ENCODE results near the gene KIF19. TPM values are rescaled to one million over a fixed set of nuclear protein-coding genes. Genes with fewer than 3 reads are reported as not detected.

KIF19 gene
- total RNA-seq, 4 donors from 2014 or later: 0.41 to 1.8 (median 0.62) TPM; not detected in 1

- in situ Hi-C loops (cut with MboI; ENCODE audit: low sequenced_read_pairs in 4 of 4) (no loop called here), intact Hi-C loops (cut with DNase I; ENCODE audit: low total_unique reads) (no loop called here)
- TF ChIP-seq CTCF (IDR thresholded peaks at IDR 0.05 in 4 of 5, conservative IDR thresholded peaks at IDR 0.05 in 1 of 5) (no peak), POLR2A (IDR thresholded peaks at IDR 0.05) (no peak)
- H3K36me3 ChIP-seq: no peaks in the 10 kb centered on the region
- H3K4me1 ChIP-seq: no peaks in the 10 kb centered on the region
- H3K27me3 ChIP-seq: peaks cover 0 to 11% (median 0%) of the 10 kb centered on the region in 3 donors
- H3K27ac ChIP-seq: no peak overlapping the region
- DNase-seq (no peak), ATAC-seq (no peak)
- no peak overlapping the region for H3K4me3 ChIP-seq
- H3K9me3 ChIP-seq: no peaks in the 10 kb centered on the region
Measured at GRCh38 chr17:74336307-74336706, 10.3 kb downstream of the KIF19 start.

- intact Hi-C loops (cut with DNase I; ENCODE audit: low total_unique reads): no loop called here
- H3K4me1 ChIP-seq: no peaks in the 10 kb centered on the region
- no peaks in the 10 kb centered on the region for H3K36me3 ChIP-seq
- peaks cover 0 to 11% (median 0%) of the 10 kb centered on the region in 3 donors for H3K27me3 ChIP-seq
- TF ChIP-seq POLR2A (IDR thresholded peaks at IDR 0.05): no peak
- no peak for TF ChIP-seq CTCF (IDR thresholded peaks at IDR 0.05 in 4 of 5, conservative IDR thresholded peaks at IDR 0.05 in 1 of 5)
- no peak overlapping the region for H3K4me3 ChIP-seq
- in situ Hi-C loops (cut with MboI; ENCODE audit: low sequenced_read_pairs in 4 of 4): no loop called here
- H3K27ac ChIP-seq: no peak overlapping the region
- ATAC-seq (no peak), DNase-seq (no peak)
- H3K9me3 ChIP-seq: no peaks in the 10 kb centered on the region
Measured at GRCh38 chr17:74337834-74338500, 11.9 kb downstream of the KIF19 start.

GRCh38 chr17:74339537-74340195, 13.6 kb downstream of the KIF19 start:
- Histone ChIP-seq H3K4me1 (no peaks in the 10 kb centered on the region), H3K27ac (no peak overlapping the region), H3K9me3 (no peaks in the 10 kb centered on the region), H3K27me3 (peaks cover 0 to 8% (median 0%) of the 10 kb centered on the region in 3 donors), H3K36me3 (no peaks in the 10 kb centered on the region), H3K4me3 (no peak overlapping the region)
- no peak for ATAC-seq
- no peak for DNase-seq
- intact Hi-C loops (cut with DNase I; ENCODE audit: low total_unique reads) (no loop called here), in situ Hi-C loops (cut with MboI; ENCODE audit: low sequenced_read_pairs in 4 of 4) (no loop called here)
- TF ChIP-seq POLR2A (IDR thresholded peaks at IDR 0.05) (no peak), CTCF (IDR thresholded peaks at IDR 0.05 in 4 of 5, conservative IDR thresholded peaks at IDR 0.05 in 1 of 5) (no peak)

GRCh38 chr17:74340470-74341023, 14.5 kb downstream of the KIF19 start:
- Histone ChIP-seq H3K9me3 (no peaks in the 10 kb centered on the region), H3K36me3 (no peaks in the 10 kb centered on the region), H3K4me1 (no peaks in the 10 kb centered on the region), H3K27ac (no peak overlapping the region), H3K4me3 (no peak overlapping the region), H3K27me3 (peaks cover 0 to 8% (median 0%) of the 10 kb centered on the region in 3 donors)
- intact Hi-C loops (cut with DNase I; ENCODE audit: low total_unique reads) (no loop called here), in situ Hi-C loops (cut with MboI; ENCODE audit: low sequenced_read_pairs in 4 of 4) (no loop called here)
- TF ChIP-seq POLR2A (IDR thresholded peaks at IDR 0.05): no peak
- no peak for TF ChIP-seq CTCF (IDR thresholded peaks at IDR 0.05 in 4 of 5, conservative IDR thresholded peaks at IDR 0.05 in 1 of 5)
- DNase-seq: no peak
- ATAC-seq: no peak
